WTC11 (cell line): ENCODE results near the gene TTC1. TPM values are rescaled to one million over a fixed set of nuclear protein-coding genes. Genes with fewer than 3 reads are reported as not detected.
A peak's percentile ranks its signal among the peaks of the same experiment; 100 is the strongest.

Experiments used
- ATAC-seq: fragments of 200-7000 bp; cut with Tn5 transposase; 2 replicates; pipeline ENCODE4 v1.10.0; 2021; ENCODE audit warnings: mild to moderate bottlenecking, moderate library complexity
- CTCF ChIA-PET: fragments of 300-600 bp; sonication (Branson Sonifier 250); formaldehyde crosslinking; loops from one replicate; lab custom pipeline; 2021; ENCODE audit warnings: antibody characterized with exemption; lab: Charles Lee
- POLR2A ChIA-PET: fragments of 350-600 bp; sonication (Branson Sonifier 250); formaldehyde crosslinking; loops from one replicate; lab custom pipeline; 2021; ENCODE audit warnings: antibody characterized with exemption; lab: Charles Lee
- DNase-seq: peaks from one replicate; pipeline ENCODE4 v3.0.0; 2021; ENCODE audit warnings: low spot score
- H3K27ac Mint-ChIP-seq: 2 replicates; pipeline ENCODE4 v1.8.0; 2021; ENCODE audit warnings: mixed read lengths
- H3K27me3 Mint-ChIP-seq: 2 replicates; pipeline ENCODE4 v1.8.0; 2021; ENCODE audit warnings: low read depth, mild to moderate bottlenecking, moderate library complexity, mixed read lengths
- H3K36me3 Mint-ChIP-seq: 2 replicates; pipeline ENCODE4 v1.8.0; 2021; ENCODE audit warnings: mixed read lengths
- H3K4me1 Mint-ChIP-seq: 2 replicates; pipeline ENCODE4 v1.8.0; 2022; ENCODE audit warnings: mixed read lengths
- H3K4me3 Mint-ChIP-seq: 2 replicates; pipeline ENCODE4 v1.8.0; 2021; ENCODE audit warnings: mild to moderate bottlenecking, moderate library complexity, mixed read lengths
- H3K9me3 Mint-ChIP-seq: 2 replicates; pipeline ENCODE4 v1.8.0; 2021; ENCODE audit warnings: mixed read lengths
- CREM ChIP-seq: sonication (generic); formaldehyde crosslinking; IDR thresholded peaks from 2 replicates; pipeline ENCODE4 v1.8.1; 2022; ENCODE audit warnings: mild to moderate bottlenecking, missing genetic modification reagents, moderate library complexity
- ETV6 ChIP-seq: sonication (generic); formaldehyde crosslinking; IDR thresholded peaks from 2 replicates; pipeline ENCODE4 v1.8.1; 2022; ENCODE audit warnings: mild to moderate bottlenecking, missing genetic modification reagents
- IRF2 ChIP-seq: sonication (generic); formaldehyde crosslinking; IDR thresholded peaks from 2 replicates; pipeline ENCODE4 v1.8.0; 2022; ENCODE audit warnings: low read depth, missing genetic modification reagents, borderline replicate concordance
- KAT7 ChIP-seq: sonication (generic); formaldehyde crosslinking; IDR thresholded peaks from 2 replicates; pipeline ENCODE4 v1.8.1; 2023; ENCODE audit warnings: missing genetic modification reagents, mild to moderate bottlenecking, borderline replicate concordance
- NR2C2 ChIP-seq: sonication (generic); formaldehyde crosslinking; IDR thresholded peaks from 2 replicates; pipeline ENCODE4 v1.8.0; 2022; ENCODE audit warnings: mild to moderate bottlenecking, missing genetic modification reagents
- PRRX2 ChIP-seq: fragments of 250-450 bp; sonication (Bioruptor Pico); IDR thresholded peaks from 2 replicates; pipeline ENCODE4 v1.8.0; 2021; ENCODE audit warnings: mild to moderate bottlenecking
- ZNF416 ChIP-seq: fragments of 250-450 bp; sonication (Bioruptor Pico); IDR thresholded peaks from 2 replicates; pipeline ENCODE4 v1.9.0; 2021; ENCODE audit warnings: mild to moderate bottlenecking, inconsistent platforms
- total RNA-seq: library from RNA; stranded (reverse); gene quantifications from 3 replicates; pipeline ENCODE4 v1.2.3, GENCODE V29; 2021
- TF ChIP-seq, protein P1 (sequence below): fragments of 200-600 bp; IDR thresholded peaks from 2 replicates; pipeline ENCODE4 v1.8.0; 2022; ENCODE audit warnings: antibody characterized with exemption
- TF ChIP-seq, protein P2 (sequence below): sonication (generic); formaldehyde crosslinking; IDR thresholded peaks from 2 replicates; pipeline ENCODE4 v1.8.0; 2022; ENCODE audit warnings: missing genetic modification reagents
- TF ChIP-seq, protein P3 (sequence below): fragments of 250-450 bp; sonication (Bioruptor Pico); IDR thresholded peaks from 2 replicates; pipeline ENCODE4 v1.9.0; 2021; ENCODE audit warnings: mild to moderate bottlenecking
- TF ChIP-seq, protein P4 (sequence below): sonication (generic); formaldehyde crosslinking; IDR thresholded peaks from 2 replicates; pipeline ENCODE4 v1.8.0; 2022; ENCODE audit warnings: mild to moderate bottlenecking, missing genetic modification reagents
- TF ChIP-seq, protein P5 (sequence below): sonication (generic); formaldehyde crosslinking; IDR thresholded peaks from 2 replicates; pipeline ENCODE4 v1.8.1; 2023; ENCODE audit warnings: mild to moderate bottlenecking, missing genetic modification reagents, moderate library complexity
- TF ChIP-seq, protein P6 (sequence below): sonication (generic); formaldehyde crosslinking; IDR thresholded peaks from 2 replicates; pipeline ENCODE4 v1.8.1; 2022; ENCODE audit warnings: missing genetic modification reagents, borderline replicate concordance
- TF ChIP-seq, protein P7 (sequence below): sonication (generic); formaldehyde crosslinking; IDR thresholded peaks from 2 replicates; pipeline ENCODE4 v1.8.0; 2022; ENCODE audit warnings: mild to moderate bottlenecking, missing genetic modification reagents
- TF ChIP-seq, protein P8 (sequence below): sonication (generic); formaldehyde crosslinking; IDR thresholded peaks from 2 replicates; pipeline ENCODE4 v1.8.1; 2023; ENCODE audit warnings: mild to moderate bottlenecking, missing genetic modification reagents
- TF ChIP-seq, protein P9 (sequence below): sonication (generic); formaldehyde crosslinking; IDR thresholded peaks from 2 replicates; pipeline ENCODE4 v1.8.1; 2022; ENCODE audit warnings: low read depth, mild to moderate bottlenecking, moderate library complexity, missing genetic modification reagents, borderline replicate concordance

Gene TTC1
- total RNA-seq, 1 experiment from 2014 or later = 47.4 TPM

DNA sequence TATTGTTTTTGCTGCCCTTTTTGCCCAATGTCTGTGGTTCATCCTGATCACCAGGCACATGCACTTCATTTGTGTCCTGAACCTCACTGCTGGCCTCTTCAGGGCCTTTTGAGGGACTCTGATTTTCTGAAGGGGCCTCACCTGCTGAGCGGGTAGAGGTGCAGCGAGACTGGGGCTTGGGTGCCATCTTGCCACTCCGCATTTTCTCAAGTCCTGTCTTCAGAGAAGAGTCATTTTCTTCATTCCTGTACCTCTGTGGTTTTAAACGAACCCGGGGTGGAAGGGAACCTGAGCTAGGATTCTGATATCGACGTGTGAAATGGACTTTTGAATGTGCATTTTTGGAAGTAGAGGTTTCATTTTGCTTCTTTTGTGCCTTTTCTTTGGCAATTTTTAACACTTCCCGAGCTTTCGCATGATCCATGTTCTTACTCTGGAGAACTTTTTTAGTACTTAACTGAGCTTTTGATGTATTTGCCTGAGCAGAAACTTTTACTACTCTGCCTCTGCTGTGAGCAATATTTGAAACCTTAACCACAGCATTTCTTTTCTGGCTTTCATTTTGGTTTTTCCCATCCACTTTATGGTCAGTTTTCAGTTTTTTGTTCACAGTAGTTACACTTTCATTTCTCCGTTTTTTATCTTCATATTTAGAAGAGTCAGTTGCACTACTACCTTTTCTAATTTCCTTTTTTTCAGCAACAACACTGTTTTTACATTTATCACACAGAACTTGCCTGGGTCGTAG, 84.2 kb downstream of the TTC1 start (continued):
- TF ChIP-seq, protein P1, sequence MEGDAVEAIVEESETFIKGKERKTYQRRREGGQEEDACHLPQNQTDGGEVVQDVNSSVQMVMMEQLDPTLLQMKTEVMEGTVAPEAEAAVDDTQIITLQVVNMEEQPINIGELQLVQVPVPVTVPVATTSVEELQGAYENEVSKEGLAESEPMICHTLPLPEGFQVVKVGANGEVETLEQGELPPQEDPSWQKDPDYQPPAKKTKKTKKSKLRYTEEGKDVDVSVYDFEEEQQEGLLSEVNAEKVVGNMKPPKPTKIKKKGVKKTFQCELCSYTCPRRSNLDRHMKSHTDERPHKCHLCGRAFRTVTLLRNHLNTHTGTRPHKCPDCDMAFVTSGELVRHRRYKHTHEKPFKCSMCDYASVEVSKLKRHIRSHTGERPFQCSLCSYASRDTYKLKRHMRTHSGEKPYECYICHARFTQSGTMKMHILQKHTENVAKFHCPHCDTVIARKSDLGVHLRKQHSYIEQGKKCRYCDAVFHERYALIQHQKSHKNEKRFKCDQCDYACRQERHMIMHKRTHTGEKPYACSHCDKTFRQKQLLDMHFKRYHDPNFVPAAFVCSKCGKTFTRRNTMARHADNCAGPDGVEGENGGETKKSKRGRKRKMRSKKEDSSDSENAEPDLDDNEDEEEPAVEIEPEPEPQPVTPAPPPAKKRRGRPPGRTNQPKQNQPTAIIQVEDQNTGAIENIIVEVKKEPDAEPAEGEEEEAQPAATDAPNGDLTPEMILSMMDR = no peak
- TF ChIP-seq, protein P2, sequence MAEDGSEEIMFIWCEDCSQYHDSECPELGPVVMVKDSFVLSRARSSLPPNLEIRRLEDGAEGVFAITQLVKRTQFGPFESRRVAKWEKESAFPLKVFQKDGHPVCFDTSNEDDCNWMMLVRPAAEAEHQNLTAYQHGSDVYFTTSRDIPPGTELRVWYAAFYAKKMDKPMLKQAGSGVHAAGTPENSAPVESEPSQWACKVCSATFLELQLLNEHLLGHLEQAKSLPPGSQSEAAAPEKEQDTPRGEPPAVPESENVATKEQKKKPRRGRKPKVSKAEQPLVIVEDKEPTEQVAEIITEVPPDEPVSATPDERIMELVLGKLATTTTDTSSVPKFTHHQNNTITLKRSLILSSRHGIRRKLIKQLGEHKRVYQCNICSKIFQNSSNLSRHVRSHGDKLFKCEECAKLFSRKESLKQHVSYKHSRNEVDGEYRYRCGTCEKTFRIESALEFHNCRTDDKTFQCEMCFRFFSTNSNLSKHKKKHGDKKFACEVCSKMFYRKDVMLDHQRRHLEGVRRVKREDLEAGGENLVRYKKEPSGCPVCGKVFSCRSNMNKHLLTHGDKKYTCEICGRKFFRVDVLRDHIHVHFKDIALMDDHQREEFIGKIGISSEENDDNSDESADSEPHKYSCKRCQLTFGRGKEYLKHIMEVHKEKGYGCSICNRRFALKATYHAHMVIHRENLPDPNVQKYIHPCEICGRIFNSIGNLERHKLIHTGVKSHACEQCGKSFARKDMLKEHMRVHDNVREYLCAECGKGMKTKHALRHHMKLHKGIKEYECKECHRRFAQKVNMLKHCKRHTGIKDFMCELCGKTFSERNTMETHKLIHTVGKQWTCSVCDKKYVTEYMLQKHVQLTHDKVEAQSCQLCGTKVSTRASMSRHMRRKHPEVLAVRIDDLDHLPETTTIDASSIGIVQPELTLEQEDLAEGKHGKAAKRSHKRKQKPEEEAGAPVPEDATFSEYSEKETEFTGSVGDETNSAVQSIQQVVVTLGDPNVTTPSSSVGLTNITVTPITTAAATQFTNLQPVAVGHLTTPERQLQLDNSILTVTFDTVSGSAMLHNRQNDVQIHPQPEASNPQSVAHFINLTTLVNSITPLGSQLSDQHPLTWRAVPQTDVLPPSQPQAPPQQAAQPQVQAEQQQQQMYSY (CRISPR knock-in tag) = no peak
- no peak for TF ChIP-seq NR2C2 (CRISPR knock-in tag)

DNA sequence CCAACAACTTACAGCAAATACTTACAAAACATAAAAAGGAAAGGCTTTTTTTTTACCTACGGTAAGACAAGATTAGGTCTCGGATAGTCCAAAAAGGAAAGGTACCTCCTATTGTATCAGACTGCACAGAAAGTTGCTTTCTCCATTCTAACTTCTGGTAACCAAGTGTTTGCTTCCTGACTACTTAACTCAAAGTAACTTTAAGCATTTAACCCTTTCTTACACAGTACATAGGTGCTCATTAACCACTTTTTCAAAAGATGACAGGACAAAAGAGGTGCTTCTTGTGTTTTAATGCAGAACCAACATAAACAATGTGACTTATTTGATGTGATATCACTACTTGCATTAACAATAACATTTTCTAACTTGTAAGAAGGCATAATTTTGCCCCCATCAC, 87.2 kb downstream of the TTC1 start:
- H3K36me3 Mint-ChIP-seq = peaks cover 47% of the 10 kb centered on the region
- POLR2A ChIA-PET = interaction anchor here (0.6 kb wide), 1 partner anchor 23 kb away, joined by 4 read pairs; the partner anchor contains the start of gene PWWP2A
- no peak for TF ChIP-seq ZNF416 (CRISPR knock-in tag)
- TF ChIP-seq, protein P3, sequence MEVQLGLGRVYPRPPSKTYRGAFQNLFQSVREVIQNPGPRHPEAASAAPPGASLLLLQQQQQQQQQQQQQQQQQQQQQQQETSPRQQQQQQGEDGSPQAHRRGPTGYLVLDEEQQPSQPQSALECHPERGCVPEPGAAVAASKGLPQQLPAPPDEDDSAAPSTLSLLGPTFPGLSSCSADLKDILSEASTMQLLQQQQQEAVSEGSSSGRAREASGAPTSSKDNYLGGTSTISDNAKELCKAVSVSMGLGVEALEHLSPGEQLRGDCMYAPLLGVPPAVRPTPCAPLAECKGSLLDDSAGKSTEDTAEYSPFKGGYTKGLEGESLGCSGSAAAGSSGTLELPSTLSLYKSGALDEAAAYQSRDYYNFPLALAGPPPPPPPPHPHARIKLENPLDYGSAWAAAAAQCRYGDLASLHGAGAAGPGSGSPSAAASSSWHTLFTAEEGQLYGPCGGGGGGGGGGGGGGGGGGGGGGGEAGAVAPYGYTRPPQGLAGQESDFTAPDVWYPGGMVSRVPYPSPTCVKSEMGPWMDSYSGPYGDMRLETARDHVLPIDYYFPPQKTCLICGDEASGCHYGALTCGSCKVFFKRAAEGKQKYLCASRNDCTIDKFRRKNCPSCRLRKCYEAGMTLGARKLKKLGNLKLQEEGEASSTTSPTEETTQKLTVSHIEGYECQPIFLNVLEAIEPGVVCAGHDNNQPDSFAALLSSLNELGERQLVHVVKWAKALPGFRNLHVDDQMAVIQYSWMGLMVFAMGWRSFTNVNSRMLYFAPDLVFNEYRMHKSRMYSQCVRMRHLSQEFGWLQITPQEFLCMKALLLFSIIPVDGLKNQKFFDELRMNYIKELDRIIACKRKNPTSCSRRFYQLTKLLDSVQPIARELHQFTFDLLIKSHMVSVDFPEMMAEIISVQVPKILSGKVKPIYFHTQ (CRISPR knock-in tag) = no peak
- TF ChIP-seq PRRX2 = no peak
- TF ChIP-seq CREM (CRISPR knock-in tag) = no peak
- TF ChIP-seq, protein P4, sequence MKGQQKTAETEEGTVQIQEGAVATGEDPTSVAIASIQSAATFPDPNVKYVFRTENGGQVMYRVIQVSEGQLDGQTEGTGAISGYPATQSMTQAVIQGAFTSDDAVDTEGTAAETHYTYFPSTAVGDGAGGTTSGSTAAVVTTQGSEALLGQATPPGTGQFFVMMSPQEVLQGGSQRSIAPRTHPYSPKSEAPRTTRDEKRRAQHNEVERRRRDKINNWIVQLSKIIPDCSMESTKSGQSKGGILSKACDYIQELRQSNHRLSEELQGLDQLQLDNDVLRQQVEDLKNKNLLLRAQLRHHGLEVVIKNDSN (CRISPR knock-in tag) = no peak
- TF ChIP-seq, protein P5, sequence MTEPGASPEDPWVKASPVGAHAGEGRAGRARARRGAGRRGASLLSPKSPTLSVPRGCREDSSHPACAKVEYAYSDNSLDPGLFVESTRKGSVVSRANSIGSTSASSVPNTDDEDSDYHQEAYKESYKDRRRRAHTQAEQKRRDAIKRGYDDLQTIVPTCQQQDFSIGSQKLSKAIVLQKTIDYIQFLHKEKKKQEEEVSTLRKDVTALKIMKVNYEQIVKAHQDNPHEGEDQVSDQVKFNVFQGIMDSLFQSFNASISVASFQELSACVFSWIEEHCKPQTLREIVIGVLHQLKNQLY (CRISPR knock-in tag) = no peak
- TF ChIP-seq, protein P6, sequence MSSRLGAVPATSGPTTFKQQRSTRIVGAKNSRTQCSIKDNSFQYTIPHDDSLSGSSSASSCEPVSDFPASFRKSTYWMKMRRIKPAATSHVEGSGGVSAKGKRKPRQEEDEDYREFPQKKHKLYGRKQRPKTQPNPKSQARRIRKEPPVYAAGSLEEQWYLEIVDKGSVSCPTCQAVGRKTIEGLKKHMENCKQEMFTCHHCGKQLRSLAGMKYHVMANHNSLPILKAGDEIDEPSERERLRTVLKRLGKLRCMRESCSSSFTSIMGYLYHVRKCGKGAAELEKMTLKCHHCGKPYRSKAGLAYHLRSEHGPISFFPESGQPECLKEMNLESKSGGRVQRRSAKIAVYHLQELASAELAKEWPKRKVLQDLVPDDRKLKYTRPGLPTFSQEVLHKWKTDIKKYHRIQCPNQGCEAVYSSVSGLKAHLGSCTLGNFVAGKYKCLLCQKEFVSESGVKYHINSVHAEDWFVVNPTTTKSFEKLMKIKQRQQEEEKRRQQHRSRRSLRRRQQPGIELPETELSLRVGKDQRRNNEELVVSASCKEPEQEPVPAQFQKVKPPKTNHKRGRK = no peak
- TF ChIP-seq IRF2 (CRISPR knock-in tag) = no peak
- TF ChIP-seq, protein P7, sequence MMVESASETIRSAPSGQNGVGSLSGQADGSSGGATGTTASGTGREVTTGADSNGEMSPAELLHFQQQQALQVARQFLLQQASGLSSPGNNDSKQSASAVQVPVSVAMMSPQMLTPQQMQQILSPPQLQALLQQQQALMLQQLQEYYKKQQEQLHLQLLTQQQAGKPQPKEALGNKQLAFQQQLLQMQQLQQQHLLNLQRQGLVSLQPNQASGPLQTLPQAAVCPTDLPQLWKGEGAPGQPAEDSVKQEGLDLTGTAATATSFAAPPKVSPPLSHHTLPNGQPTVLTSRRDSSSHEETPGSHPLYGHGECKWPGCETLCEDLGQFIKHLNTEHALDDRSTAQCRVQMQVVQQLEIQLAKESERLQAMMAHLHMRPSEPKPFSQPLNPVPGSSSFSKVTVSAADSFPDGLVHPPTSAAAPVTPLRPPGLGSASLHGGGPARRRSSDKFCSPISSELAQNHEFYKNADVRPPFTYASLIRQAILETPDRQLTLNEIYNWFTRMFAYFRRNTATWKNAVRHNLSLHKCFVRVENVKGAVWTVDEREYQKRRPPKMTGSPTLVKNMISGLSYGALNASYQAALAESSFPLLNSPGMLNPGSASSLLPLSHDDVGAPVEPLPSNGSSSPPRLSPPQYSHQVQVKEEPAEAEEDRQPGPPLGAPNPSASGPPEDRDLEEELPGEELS (CRISPR knock-in tag) = no peak
- no peak for TF ChIP-seq ETV6 (CRISPR knock-in tag)
- TF ChIP-seq, protein P8, sequence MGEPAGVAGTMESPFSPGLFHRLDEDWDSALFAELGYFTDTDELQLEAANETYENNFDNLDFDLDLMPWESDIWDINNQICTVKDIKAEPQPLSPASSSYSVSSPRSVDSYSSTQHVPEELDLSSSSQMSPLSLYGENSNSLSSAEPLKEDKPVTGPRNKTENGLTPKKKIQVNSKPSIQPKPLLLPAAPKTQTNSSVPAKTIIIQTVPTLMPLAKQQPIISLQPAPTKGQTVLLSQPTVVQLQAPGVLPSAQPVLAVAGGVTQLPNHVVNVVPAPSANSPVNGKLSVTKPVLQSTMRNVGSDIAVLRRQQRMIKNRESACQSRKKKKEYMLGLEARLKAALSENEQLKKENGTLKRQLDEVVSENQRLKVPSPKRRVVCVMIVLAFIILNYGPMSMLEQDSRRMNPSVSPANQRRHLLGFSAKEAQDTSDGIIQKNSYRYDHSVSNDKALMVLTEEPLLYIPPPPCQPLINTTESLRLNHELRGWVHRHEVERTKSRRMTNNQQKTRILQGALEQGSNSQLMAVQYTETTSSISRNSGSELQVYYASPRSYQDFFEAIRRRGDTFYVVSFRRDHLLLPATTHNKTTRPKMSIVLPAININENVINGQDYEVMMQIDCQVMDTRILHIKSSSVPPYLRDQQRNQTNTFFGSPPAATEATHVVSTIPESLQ (CRISPR knock-in tag) = no peak
- TF ChIP-seq KAT7 (CRISPR knock-in tag) = no peak
- TF ChIP-seq, protein P9, sequence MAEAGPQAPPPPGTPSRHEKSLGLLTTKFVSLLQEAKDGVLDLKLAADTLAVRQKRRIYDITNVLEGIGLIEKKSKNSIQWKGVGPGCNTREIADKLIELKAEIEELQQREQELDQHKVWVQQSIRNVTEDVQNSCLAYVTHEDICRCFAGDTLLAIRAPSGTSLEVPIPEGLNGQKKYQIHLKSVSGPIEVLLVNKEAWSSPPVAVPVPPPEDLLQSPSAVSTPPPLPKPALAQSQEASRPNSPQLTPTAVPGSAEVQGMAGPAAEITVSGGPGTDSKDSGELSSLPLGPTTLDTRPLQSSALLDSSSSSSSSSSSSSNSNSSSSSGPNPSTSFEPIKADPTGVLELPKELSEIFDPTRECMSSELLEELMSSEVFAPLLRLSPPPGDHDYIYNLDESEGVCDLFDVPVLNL (CRISPR knock-in tag) = no peak
- no peaks in the 10 kb centered on the region for H3K9me3 Mint-ChIP-seq
- CTCF ChIA-PET = no interaction called here
- no peak overlapping the region for H3K4me3 Mint-ChIP-seq
- H3K4me1 Mint-ChIP-seq = peaks cover 17% of the 10 kb centered on the region
- no peak for ATAC-seq
- DNase-seq = no peak
- H3K27me3 Mint-ChIP-seq = no peaks in the 10 kb centered on the region
- peak overlapping the region; percentile 75 for H3K27ac Mint-ChIP-seq
